Kidney (tissue), 14 donors: ENCODE results near the gene NUDT22. TPM values are rescaled to one million over a fixed set of nuclear protein-coding genes. Genes with fewer than 3 reads are reported as not detected.
A peak's percentile ranks its signal among the peaks of the same experiment; 100 is the strongest.

Experiments used
- DNase-seq, 5 donors: peaks; one replicate each; pipeline ENCODE4 v3.0.0-alpha.2; 2013 to 2020
- FAIRE-seq: peaks from 2 replicates; lab custom pipeline; 2012; peaks lifted over from hg19 to GRCh38; lab: Jason Lieb, UNC
- H3K27ac ChIP-seq, 2 donors: one replicate each; pipeline ENCODE4 v1.7.0; 2013; ENCODE audit warnings: low read depth in 2 of 2, low read length in 2 of 2, inconsistent platforms in 1 of 2
- H3K27me3 ChIP-seq: one replicate; pipeline ENCODE4 v1.7.1; 2013; ENCODE audit warnings: low read length, inconsistent platforms; ENCODE audit not compliant: control insufficient read depth, insufficient read depth
- H3K36me3 ChIP-seq, 3 donors: one replicate each; pipeline versions ENCODE4 v1.7.0 to v1.7.1; 2013; ENCODE audit warnings: low read length in 3 of 3, control low read depth in 1 of 3, inconsistent platforms in 1 of 3; ENCODE audit not compliant: insufficient read depth in 3 of 3, control insufficient read depth in 2 of 3
- H3K4me1 ChIP-seq, 3 donors: one replicate each; pipeline versions ENCODE4 v1.7.0 to v1.7.1; 2013; ENCODE audit warnings: low read length in 3 of 3, inconsistent platforms in 1 of 3, low read depth in 1 of 3; ENCODE audit not compliant: control insufficient read depth in 2 of 3, insufficient read depth in 2 of 3
- H3K4me3 ChIP-seq, 3 donors: one replicate each; pipeline versions ENCODE4 v1.7.0 to v1.8.1; 2013; ENCODE audit warnings: low read length in 3 of 3, control low read depth in 1 of 3, inconsistent platforms in 1 of 3
- H3K9ac ChIP-seq, 3 donors: one replicate each; pipeline versions ENCODE4 v1.7.0 to v1.7.1; 2013; ENCODE audit warnings: low read length in 3 of 3, control low read depth in 1 of 3, inconsistent platforms in 1 of 3
- H3K9me3 ChIP-seq, 3 donors: one replicate each; pipeline versions ENCODE4 v1.7.0 to v1.7.1; 2013; ENCODE audit warnings: low read length in 3 of 3, control low read depth in 1 of 3, inconsistent platforms in 1 of 3; ENCODE audit not compliant: control insufficient read depth in 2 of 3, insufficient read depth in 1 of 3
- CTCF ChIP-seq: IDR thresholded peaks from 3 replicates; pipeline ENCODE4 v1.5.1; 2012; ENCODE audit warnings: mild to moderate bottlenecking, moderate library complexity, borderline replicate concordance; ENCODE audit not compliant: insufficient read depth; ENCODE audit errors: extremely low read depth
- intact Hi-C: fragments of 100-400 bp; cut with DNase I; formaldehyde crosslinking; loops from one replicate; pipeline ENCODE4 v1.11.1; 2022
- polyA plus RNA-seq: library from polyadenylated mRNA; stranded (reverse); fragments of 350-450 nt; fragmentation: Illumina TruSeq; extraction: RNeasy Lipid Tissue Mini Kit (QIAGEN cat#74804); gene quantifications from one replicate; pipeline ENCODE4 v1.2.3, GENCODE V29; 2014; ENCODE audit warnings: low read depth, low replicate concordance; ENCODE audit not compliant: insufficient read depth
- total RNA-seq: library from RNA; stranded (reverse); fragmentation: NEBNext Ultra II Directional; extraction: Animal tissue kit (Norgen Biotek cat#: 25700); gene quantifications from one replicate; pipeline ENCODE4 v1.2.1, GENCODE V29; 2021
- donor health status: control.
- donor health status: control.
- donor health status: control.
- donor health status: control.
- donor health status: control.
- donor health status: DM: yes; HTN: yes; CAD: no.
- donor health status: Normal renal cell carcinoma (clear cell type).

The NUDT22 gene
- total and polyA plus RNA-seq, 2 donors from 2014 or later = 64.5 to 150 TPM

DNA sequence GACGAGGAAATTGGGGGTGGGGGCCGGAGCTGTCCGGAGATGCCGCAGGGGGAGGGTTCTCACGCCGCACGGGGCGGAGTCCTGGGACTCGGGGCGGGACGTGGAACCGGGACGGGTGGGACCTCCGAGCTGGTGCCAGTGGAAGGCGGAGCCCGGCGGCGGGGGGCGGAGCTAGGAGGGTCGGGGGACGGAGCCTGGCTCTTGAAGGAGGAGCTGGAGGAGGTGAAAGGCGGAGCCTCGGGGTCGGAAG lies 15.1 kb downstream of the NUDT22 start:
- DNase-seq (peak; percentile 99 to 100 (median 100)), FAIRE-seq (no peak)
- intact Hi-C loops = no loop called here
- no peak for TF ChIP-seq CTCF
- no peaks in the 10 kb centered on the region for H3K9me3 ChIP-seq
- H3K9ac ChIP-seq = peak overlapping the region in 1 of 3 donors; percentile 100
- peak overlapping the region; percentile 42 to 91 (median 53) for H3K4me3 ChIP-seq
- H3K36me3 ChIP-seq = peaks cover 0 to 18% (median 12%) of the 10 kb centered on the region in 3 donors
- peak overlapping the region; percentile 100 for H3K27ac ChIP-seq
- no peaks in the 10 kb centered on the region for H3K27me3 ChIP-seq
- peaks cover 0 to 39% (median 23%) of the 10 kb centered on the region in 3 donors for H3K4me1 ChIP-seq

GRCh38 chr11:64241491-64242374 lies 15.7 kb downstream of the NUDT22 start:
- Histone ChIP-seq H3K4me3 (peak overlapping the region; percentile 48 to 91 (median 63)), H3K4me1 (peaks cover 0 to 39% (median 23%) of the 10 kb centered on the region in 3 donors), H3K27ac (peak overlapping the region; percentile 100), H3K9me3 (no peaks in the 10 kb centered on the region), H3K9ac (peak overlapping the region; percentile 20 to 80 (median 69)), H3K27me3 (no peaks in the 10 kb centered on the region), H3K36me3 (peaks cover 0 to 18% (median 12%) of the 10 kb centered on the region in 3 donors)
- peak; percentile 72 for FAIRE-seq
- TF ChIP-seq CTCF = peak; percentile 12
- peak in 3 of 5 donors; percentile 72 to 94 (median 92) for DNase-seq
- intact Hi-C loops = no loop called here

DNA sequence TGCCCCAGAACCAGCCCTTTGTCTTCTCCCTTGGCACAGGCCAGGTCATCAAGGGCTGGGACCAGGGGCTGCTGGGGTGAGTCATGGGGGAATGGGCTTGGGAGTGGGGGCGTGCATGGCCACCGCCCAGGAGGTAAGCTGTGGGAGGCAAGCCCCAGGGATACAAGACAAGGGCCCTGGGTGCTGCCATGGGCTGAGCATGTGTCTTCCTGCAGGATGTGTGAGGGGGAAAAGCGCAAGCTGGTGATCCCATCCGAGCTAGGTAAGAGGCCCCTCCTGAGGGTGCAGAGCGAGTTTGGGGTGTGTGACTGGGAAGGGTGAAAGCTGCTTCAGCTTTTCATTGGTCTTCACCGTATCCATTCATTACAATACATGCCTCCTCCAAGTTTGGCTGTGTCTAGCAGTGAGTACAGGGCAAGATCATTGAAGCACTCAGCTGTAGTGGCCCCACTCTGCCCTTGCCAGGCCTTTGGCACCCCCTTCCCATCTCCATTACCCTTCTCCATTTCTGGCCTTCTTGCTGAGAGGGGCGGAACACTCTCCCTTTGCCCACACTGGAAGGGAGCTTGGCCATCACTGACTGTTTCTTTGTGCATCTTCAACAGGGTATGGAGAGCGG lies 17.3 kb downstream of the NUDT22 start:
- TF ChIP-seq CTCF = no peak
- no peaks in the 10 kb centered on the region for H3K27me3 ChIP-seq
- H3K4me3 ChIP-seq = no peak overlapping the region
- peak overlapping the region in 1 of 3 donors; percentile 12 for H3K9ac ChIP-seq
- peaks cover 0 to 40% (median 15%) of the 10 kb centered on the region in 3 donors for H3K4me1 ChIP-seq
- no peak overlapping the region for H3K27ac ChIP-seq
- no peak for FAIRE-seq
- DNase-seq = no peak
- intact Hi-C loops = no loop called here
- H3K36me3 ChIP-seq = peaks cover 0 to 10% (median 7%) of the 10 kb centered on the region in 3 donors
- H3K9me3 ChIP-seq = no peaks in the 10 kb centered on the region
